ENCODE measurements around the gene ATF4.

ATF4 gene

GRCh38 chr22:39520226-39521105 is at the start of gene ATF4:
Gene ATF4 (plus strand): TSS chr22:39520562. CDS start chr22:39521446, 884 bp downstream.
- peak; percentile 100 for DNase-seq

- no peak for DNase-seq
These were observed 48.8 kb upstream of the ATF4 start for GRCh38 chr22:39471381-39472141.

GRCh38 chr22:39472570-39473556 is 47.5 kb upstream of the ATF4 start:
- no peak for DNase-seq

- no peak for DNase-seq
These were observed 46.5 kb upstream of the ATF4 start for GRCh38 chr22:39473851-39474250.

- no peak for DNase-seq
These were observed 45.8 kb upstream of the ATF4 start for GRCh38 chr22:39474351-39475111.

GRCh38 chr22:39475337-39475736 is 45.0 kb upstream of the ATF4 start:
- no peak for DNase-seq

- DNase-seq: no peak
These were observed 44.5 kb upstream of the ATF4 start for GRCh38 chr22:39475902-39476301.

GRCh38 chr22:39476664-39477063 is 43.7 kb upstream of the ATF4 start:
- no peak for DNase-seq

GRCh38 chr22:39477542-39477941 is 42.8 kb upstream of the ATF4 start:
- DNase-seq: no peak

GRCh38 chr22:39478441-39478850 is 41.9 kb upstream of the ATF4 start:
- DNase-seq: no peak

GRCh38 chr22:39479254-39479653 is 41.1 kb upstream of the ATF4 start:
- no peak for DNase-seq

GRCh38 chr22:39480557-39480956 is 39.8 kb upstream of the ATF4 start:
- DNase-seq: no peak

GRCh38 chr22:39481054-39481453 is 39.3 kb upstream of the ATF4 start:
- no peak for DNase-seq

GRCh38 chr22:39481595-39481994 is 38.8 kb upstream of the ATF4 start:
- no peak for DNase-seq

- no peak for DNase-seq
These were observed 37.6 kb upstream of the ATF4 start for GRCh38 chr22:39482768-39483167.

GRCh38 chr22:39486951-39487825 is 33.2 kb upstream of the ATF4 start:
- DNase-seq: no peak

- DNase-seq: no peak
These were observed 32.4 kb upstream of the ATF4 start for GRCh38 chr22:39487826-39488520.

- no peak for DNase-seq
These were observed 31.7 kb upstream of the ATF4 start for GRCh38 chr22:39488563-39489083.

- DNase-seq: no peak
These were observed 31.0 kb upstream of the ATF4 start for GRCh38 chr22:39489094-39490068.

Data from KG1 (cell line).